ENCODE data around the gene NACAD.

DNA sequence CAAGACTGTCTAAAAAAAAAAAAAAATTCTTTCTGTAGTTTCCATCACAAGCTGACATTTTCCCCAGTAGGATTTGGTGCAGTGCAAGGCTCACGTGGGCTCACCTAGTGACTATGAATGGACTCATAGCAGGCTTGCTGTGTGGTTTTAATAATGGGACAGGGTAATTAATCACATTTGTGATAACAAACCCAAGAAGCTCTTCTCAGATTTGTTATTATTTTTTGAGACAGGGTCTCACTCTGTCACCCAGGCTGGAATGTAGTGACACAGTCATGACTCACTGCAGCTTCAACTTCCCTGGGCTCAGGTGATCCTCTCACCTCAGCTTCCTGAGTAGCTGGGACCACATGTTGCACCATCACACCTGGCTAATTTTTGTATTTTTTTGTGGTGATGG lies 40.0 kb downstream of the NACAD start:
- TF ChIP-seq CTCF (IDR thresholded peaks at IDR 0.05; ENCODE audit: low read length) = no peak
- TF ChIP-seq EZH2 (IDR thresholded peaks at IDR 0.05; ENCODE audit: borderline replicate concordance, low read length) = no peak

Measured in OCI-LY1 (cell line).